ENCODE data around the gene MED26.

- TF ChIP-seq POLR2AphosphoS5 (IDR thresholded peaks at IDR 0.05), result no peak
- TF ChIP-seq, protein P1, sequence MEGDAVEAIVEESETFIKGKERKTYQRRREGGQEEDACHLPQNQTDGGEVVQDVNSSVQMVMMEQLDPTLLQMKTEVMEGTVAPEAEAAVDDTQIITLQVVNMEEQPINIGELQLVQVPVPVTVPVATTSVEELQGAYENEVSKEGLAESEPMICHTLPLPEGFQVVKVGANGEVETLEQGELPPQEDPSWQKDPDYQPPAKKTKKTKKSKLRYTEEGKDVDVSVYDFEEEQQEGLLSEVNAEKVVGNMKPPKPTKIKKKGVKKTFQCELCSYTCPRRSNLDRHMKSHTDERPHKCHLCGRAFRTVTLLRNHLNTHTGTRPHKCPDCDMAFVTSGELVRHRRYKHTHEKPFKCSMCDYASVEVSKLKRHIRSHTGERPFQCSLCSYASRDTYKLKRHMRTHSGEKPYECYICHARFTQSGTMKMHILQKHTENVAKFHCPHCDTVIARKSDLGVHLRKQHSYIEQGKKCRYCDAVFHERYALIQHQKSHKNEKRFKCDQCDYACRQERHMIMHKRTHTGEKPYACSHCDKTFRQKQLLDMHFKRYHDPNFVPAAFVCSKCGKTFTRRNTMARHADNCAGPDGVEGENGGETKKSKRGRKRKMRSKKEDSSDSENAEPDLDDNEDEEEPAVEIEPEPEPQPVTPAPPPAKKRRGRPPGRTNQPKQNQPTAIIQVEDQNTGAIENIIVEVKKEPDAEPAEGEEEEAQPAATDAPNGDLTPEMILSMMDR (IDR thresholded peaks at IDR 0.05), result no peak
These were observed 42.1 kb downstream of the MED26 start for GRCh38 chr19:16585808-16586476.
